Activated naive CD8-positive, alpha-beta T cell treated with anti-CD3 and anti-CD28 coated beads for 36 hours (primary cell): ENCODE data around the gene GPR37L1. TPM values are rescaled to one million over a fixed set of nuclear protein-coding genes. Genes with fewer than 3 reads are reported as not detected.
"Not testable (repeated sequence)": the region's sequence is repeated elsewhere in the genome, so short reads cannot be mapped to it uniquely, and the experiment has no call there.

Experiments
- DNase-seq: peaks from one replicate; pipeline ENCODE4 v3.0.0; 2021
- H3K27ac Mint-ChIP-seq: one replicate; pipeline ENCODE4 v1.8.0; 2022; ENCODE audit warnings: mild to moderate bottlenecking, moderate library complexity, mixed read lengths
- H3K27me3 Mint-ChIP-seq: one replicate; pipeline ENCODE4 v1.8.0; 2022; ENCODE audit warnings: mild to moderate bottlenecking, mixed read lengths
- H3K36me3 Mint-ChIP-seq: one replicate; pipeline ENCODE4 v1.8.0; 2021; ENCODE audit warnings: mild to moderate bottlenecking, mixed read lengths
- H3K4me1 Mint-ChIP-seq: one replicate; pipeline ENCODE4 v1.8.0; 2021; ENCODE audit warnings: mixed read lengths
- H3K4me3 Mint-ChIP-seq: one replicate; pipeline ENCODE4 v1.8.0; 2022; ENCODE audit warnings: mild to moderate bottlenecking, moderate library complexity, mixed read lengths
- H3K9me3 Mint-ChIP-seq: one replicate; pipeline ENCODE4 v1.8.0; 2022; ENCODE audit warnings: mixed read lengths
- total RNA-seq, 2 experiments: library from RNA; stranded (reverse); gene quantifications; one replicate each; pipeline ENCODE4 v1.2.3, GENCODE V29; 2021

Gene GPR37L1
- total RNA-seq, 2 experiments from 2014 or later = not detected

- H3K27me3 Mint-ChIP-seq = no peaks in the 10 kb centered on the region
- no peak overlapping the region for H3K27ac Mint-ChIP-seq
- no peaks in the 10 kb centered on the region for H3K9me3 Mint-ChIP-seq
- no peaks in the 10 kb centered on the region for H3K36me3 Mint-ChIP-seq
- DNase-seq = no peak
- H3K4me1 Mint-ChIP-seq = no peaks in the 10 kb centered on the region
- H3K4me3 Mint-ChIP-seq = no peak overlapping the region
Observed at GRCh38 chr1:202104073-202104472, 18.6 kb upstream of the GPR37L1 start.

GRCh38 chr1:202105571-202106339 is 17.0 kb upstream of the GPR37L1 start:
- Mint-ChIP-seq H3K4me3 (no peak overlapping the region), H3K9me3 (no peaks in the 10 kb centered on the region), H3K27ac (no peak overlapping the region), H3K36me3 (no peaks in the 10 kb centered on the region), H3K4me1 (no peaks in the 10 kb centered on the region), H3K27me3 (no peaks in the 10 kb centered on the region)
- no peak for DNase-seq

- no peaks in the 10 kb centered on the region for H3K4me1 Mint-ChIP-seq
- no peak overlapping the region for H3K4me3 Mint-ChIP-seq
- no peaks in the 10 kb centered on the region for H3K36me3 Mint-ChIP-seq
- no peak for DNase-seq
- H3K27me3 Mint-ChIP-seq = no peaks in the 10 kb centered on the region
- no peak overlapping the region for H3K27ac Mint-ChIP-seq
- H3K9me3 Mint-ChIP-seq = no peaks in the 10 kb centered on the region
Observed at GRCh38 chr1:202106340-202107254, 16.1 kb upstream of the GPR37L1 start.

- Mint-ChIP-seq H3K27ac (no peak overlapping the region), H3K9me3 (no peaks in the 10 kb centered on the region), H3K27me3 (no peaks in the 10 kb centered on the region), H3K36me3 (no peaks in the 10 kb centered on the region), H3K4me3 (no peak overlapping the region), H3K4me1 (no peaks in the 10 kb centered on the region)
- DNase-seq = no peak
Observed at GRCh38 chr1:202107321-202107761, 15.4 kb upstream of the GPR37L1 start.

GRCh38 chr1:202107801-202108731 is 14.7 kb upstream of the GPR37L1 start:
- no peaks in the 10 kb centered on the region for H3K4me1 Mint-ChIP-seq
- H3K4me3 Mint-ChIP-seq = no peak overlapping the region
- no peak for DNase-seq
- H3K36me3 Mint-ChIP-seq = no peaks in the 10 kb centered on the region
- H3K9me3 Mint-ChIP-seq = no peaks in the 10 kb centered on the region
- H3K27me3 Mint-ChIP-seq = no peaks in the 10 kb centered on the region
- no peak overlapping the region for H3K27ac Mint-ChIP-seq

GRCh38 chr1:202110977-202111376 is 11.7 kb upstream of the GPR37L1 start:
- no peaks in the 10 kb centered on the region for H3K36me3 Mint-ChIP-seq
- no peak overlapping the region for H3K27ac Mint-ChIP-seq
- DNase-seq = no peak
- no peaks in the 10 kb centered on the region for H3K9me3 Mint-ChIP-seq
- no peak overlapping the region for H3K4me3 Mint-ChIP-seq
- H3K27me3 Mint-ChIP-seq = no peaks in the 10 kb centered on the region
- no peaks in the 10 kb centered on the region for H3K4me1 Mint-ChIP-seq

- H3K36me3 Mint-ChIP-seq, H3K4me1 Mint-ChIP-seq, H3K27ac Mint-ChIP-seq, H3K27me3 Mint-ChIP-seq, DNase-seq, H3K4me3 Mint-ChIP-seq, H3K9me3 Mint-ChIP-seq: not testable (repeated sequence)
Observed at GRCh38 chr1:202111589-202111988, 11.1 kb upstream of the GPR37L1 start.

- no peaks in the 10 kb centered on the region for H3K27me3 Mint-ChIP-seq
- no peaks in the 10 kb centered on the region for H3K4me1 Mint-ChIP-seq
- H3K9me3 Mint-ChIP-seq = no peaks in the 10 kb centered on the region
- DNase-seq = no peak
- H3K4me3 Mint-ChIP-seq = no peak overlapping the region
- H3K27ac Mint-ChIP-seq = no peak overlapping the region
- H3K36me3 Mint-ChIP-seq = no peaks in the 10 kb centered on the region
Observed at GRCh38 chr1:202112859-202113689, 9.6 kb upstream of the GPR37L1 start.

- DNase-seq = no peak
- no peaks in the 10 kb centered on the region for H3K4me1 Mint-ChIP-seq
- H3K36me3 Mint-ChIP-seq = no peaks in the 10 kb centered on the region
- no peaks in the 10 kb centered on the region for H3K9me3 Mint-ChIP-seq
- H3K27ac Mint-ChIP-seq = no peak overlapping the region
- H3K27me3 Mint-ChIP-seq = no peaks in the 10 kb centered on the region
- no peak overlapping the region for H3K4me3 Mint-ChIP-seq
Observed at GRCh38 chr1:202113690-202114300, 8.9 kb upstream of the GPR37L1 start.

- Mint-ChIP-seq H3K36me3 (no peaks in the 10 kb centered on the region), H3K4me1 (no peaks in the 10 kb centered on the region), H3K4me3 (no peak overlapping the region), H3K27ac (no peak overlapping the region), H3K27me3 (peaks cover 2% of the 10 kb centered on the region), H3K9me3 (no peaks in the 10 kb centered on the region)
- DNase-seq = no peak
Observed at GRCh38 chr1:202116287-202116686, 6.4 kb upstream of the GPR37L1 start.

GRCh38 chr1:202117898-202118371 is 4.8 kb upstream of the GPR37L1 start:
- H3K4me1 Mint-ChIP-seq = no peaks in the 10 kb centered on the region
- H3K4me3 Mint-ChIP-seq = no peak overlapping the region
- H3K27me3 Mint-ChIP-seq = peaks cover 3% of the 10 kb centered on the region
- H3K9me3 Mint-ChIP-seq = no peaks in the 10 kb centered on the region
- no peak overlapping the region for H3K27ac Mint-ChIP-seq
- H3K36me3 Mint-ChIP-seq = no peaks in the 10 kb centered on the region
- DNase-seq = no peak

GRCh38 chr1:202121006-202121405 is 1.7 kb upstream of the GPR37L1 start:
- Mint-ChIP-seq H3K4me3 (no peak overlapping the region), H3K4me1 (no peaks in the 10 kb centered on the region), H3K27ac (no peak overlapping the region), H3K36me3 (no peaks in the 10 kb centered on the region), H3K27me3 (peaks cover 3% of the 10 kb centered on the region), H3K9me3 (no peaks in the 10 kb centered on the region)
- no peak for DNase-seq

GRCh38 chr1:202123336-202123813 is 658 bp downstream of the GPR37L1 start:
- no peaks in the 10 kb centered on the region for H3K36me3 Mint-ChIP-seq
- H3K9me3 Mint-ChIP-seq = no peaks in the 10 kb centered on the region
- H3K4me3 Mint-ChIP-seq = no peak overlapping the region
- no peak for DNase-seq
- no peak overlapping the region for H3K27ac Mint-ChIP-seq
- peaks cover 3% of the 10 kb centered on the region for H3K27me3 Mint-ChIP-seq
- H3K4me1 Mint-ChIP-seq = no peaks in the 10 kb centered on the region
